Adrenal gland (tissue), 12 donors: Measurements from ENCODE around the gene OGFOD2. TPM values are rescaled to one million over a fixed set of nuclear protein-coding genes. Genes with fewer than 3 reads are reported as not detected.

ENCODE experiments used
- DNase-seq, 7 donors: peaks; one replicate each; pipeline ENCODE4 v3.0.0-alpha.2; 2019 to 2020
- H3K27ac ChIP-seq, 5 donors: fragments of 200-600 bp; sonication (generic) in 4 of 5; 1 replicate in 3 of 5; 2 replicates in 2 of 5; pipeline versions ENCODE4 v1.5.1 to v1.8.0; 2016 to 2020; ENCODE audit warnings: mild to moderate bottlenecking in 1 of 5
- H3K27me3 ChIP-seq: fragments of 200-600 bp; 2 replicates; pipeline ENCODE4 v1.8.0; 2021
- H3K36me3 ChIP-seq, 2 donors: fragments of 200-600 bp; replicated peaks in 1 of 2; 1 replicate in 1 of 2; 2 replicates in 1 of 2; pipeline versions ENCODE4 v1.5.1 to v1.8.0; 2018 to 2022
- H3K4me1 ChIP-seq, 2 donors: fragments of 200-600 bp; replicated peaks in 1 of 2; 1 replicate in 1 of 2; 2 replicates in 1 of 2; pipeline versions ENCODE4 v1.5.1 to v1.8.0; 2018 to 2021
- H3K4me3 ChIP-seq, 4 donors: fragments of 200-600 bp; sonication (generic) in 3 of 4; one replicate each; pipeline ENCODE4 v1.5.1; 2016 to 2018
- H3K9me3 ChIP-seq, 3 donors: fragments of 200-600 bp; sonication (generic) in 1 of 3; replicated peaks in 1 of 3; 1 replicate in 2 of 3; 2 replicates in 1 of 3; pipeline versions ENCODE4 v1.5.1 to v1.8.0; 2016 to 2021
- CTCF ChIP-seq, 6 experiments: fragments of 450-650 bp in 4 of 6; fragments of 200-600 bp in 2 of 6; sonication (generic) in 1 of 6; IDR thresholded peaks; 1 replicate in 5 of 6; 2 replicates in 1 of 6; pipeline versions ENCODE4 v1.5.1 to v1.8.0; 2016 to 2021; ENCODE audit warnings: antibody characterized with exemption in 6 of 6, mild to moderate bottlenecking in 2 of 6, moderate library complexity in 1 of 6
- POLR2A ChIP-seq, 2 donors: fragments of 450-650 bp; IDR thresholded peaks; one replicate each; pipeline ENCODE4 v1.6.1; 2017; ENCODE audit warnings: antibody characterized with exemption in 2 of 2, mild to moderate bottlenecking in 2 of 2, moderate library complexity in 1 of 2
- intact Hi-C, 2 donors: fragments of 100-400 bp; cut with DNase I; formaldehyde crosslinking; loops; one replicate each; pipeline versions ENCODE4 v1.14.1 to v1.15.0; 2022 to 2023
- microRNA-seq, 3 donors: library from miRNA; unstranded; fragments of <30 nt; microRNA quantifications; one replicate each; pipeline ENCODE4, GENCODE V29; 2017 to 2020
- polyA plus RNA-seq, 3 donors: library from polyadenylated mRNA; stranded (reverse); fragments of 200-250 nt in 2 of 3; fragments of 350-450 nt in 1 of 3; fragmentation: Illumina TruSeq in 1 of 3; extraction: RNeasy Lipid Tissue Mini Kit (QIAGEN cat#74804) in 1 of 3; gene quantifications; one replicate each; pipeline ENCODE4 v1.2.3, GENCODE V29; 2013 to 2014
- small RNA-seq, 2 donors: library from RNA; depleted of rRNA; stranded (forward); fragments of <200 nt; gene quantifications; one replicate each; pipeline ENCODE3, GENCODE V24; 2016
- total RNA-seq, 9 donors: library from RNA; depleted of rRNA in 4 of 9; stranded (reverse); fragments of >200 nt in 4 of 9; fragments of 120-200 nt in 1 of 9; fragmentation: NEBNext Ultra II Directional in 1 of 9; extraction: Animal tissue kit (Norgen Biotek cat#: 25700) in 1 of 9; gene quantifications; one replicate each; pipeline versions ENCODE4 v1.1.0 to v1.2.4, GENCODE V29; 2013 to 2023
- donor health status: healthy with polysubstance abuse.
- donor health status: Bipolar disorder and iron deficiency.
- donor health status: DM: yes; HTN: yes; CAD: no.
- donor health status: DM: no; HTN: no; CAD: no.
- donor health status: DM: no; HTN: no; CAD: no.
- donor health status: DM: yes; HTN: yes; CAD: no.

Gene OGFOD2
- total and polyA plus RNA-seq, 12 donors, result 6.2 to 44.8 (median 20.3) TPM

DNA sequence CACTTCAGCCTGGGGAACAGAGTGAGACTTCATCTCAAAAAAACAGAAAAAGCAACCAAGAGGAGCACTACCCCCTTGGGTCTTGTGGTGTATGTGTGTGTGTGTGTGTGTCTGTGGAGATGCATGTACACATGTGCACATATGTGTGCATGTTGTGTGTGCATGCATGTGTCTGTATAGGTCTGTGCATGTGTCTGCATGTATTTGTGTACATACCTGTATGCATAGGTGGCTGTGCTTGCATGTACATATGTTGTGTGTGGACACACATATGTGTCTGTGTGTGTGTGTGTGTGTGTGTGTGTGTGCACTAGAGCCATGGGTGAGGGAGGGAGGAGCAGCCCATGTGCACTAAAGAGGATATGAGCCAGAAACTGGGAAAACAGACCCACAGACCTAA is 54.5 kb downstream of the OGFOD2 start:
- H3K27ac ChIP-seq, result no peak overlapping the region
- intact Hi-C loops, result no loop called here
- H3K4me3 ChIP-seq, result no peak overlapping the region
- no peak for TF ChIP-seq POLR2A (IDR thresholded peaks at IDR 0.05)
- no peak for TF ChIP-seq CTCF (IDR thresholded peaks at IDR 0.05)
- no peaks in the 10 kb centered on the region for H3K9me3 ChIP-seq
- peaks cover 0 to 27% of the 10 kb centered on the region in 2 donors for H3K36me3 ChIP-seq
- peaks cover 0 to 6% of the 10 kb centered on the region in 2 donors for H3K4me1 ChIP-seq
- no peak for DNase-seq
- H3K27me3 ChIP-seq, result no peaks in the 10 kb centered on the region

Small RNA genes lying within 50 kb of the gene (microRNA-seq; reads per million reads assigned to microRNA genes)
- gene MIR4304, result 0 reads per million in 3 donors

Small RNA genes lying within 50 kb of the gene (small RNA-seq; reads per million reads assigned to genes)
- gene ARL6IP4, result 0 reads per million in 2 donors
- gene MIR4304, result 0 reads per million in 2 donors

Other genes with a start within 250 kb of the OGFOD2 start
- under 1 TPM in 7 of 9 donors, not detected in 2; 0.07 to 0.34 (median 0.14) TPM for gene HCAR1, start 244.4 kb upstream of the OGFOD2 start, total RNA-seq
- gene HCAR1, start 244.4 kb upstream of the OGFOD2 start, polyA plus RNA-seq, result under 1 TPM; 0.08 to 0.30 (median 0.09) TPM
- 10 to 100 TPM; 16.5 to 50.4 (median 32.1) TPM for gene DENR, start 222.4 kb upstream of the OGFOD2 start, total RNA-seq
- 10 to 100 TPM; 13.3 to 52.6 (median 21.9) TPM for gene DENR, start 222.4 kb upstream of the OGFOD2 start, polyA plus RNA-seq
- under 1 TPM; 0.14 to 0.98 (median 0.42) TPM for gene CCDC62, start 200.7 kb upstream of the OGFOD2 start, total RNA-seq
- under 1 TPM; 0.09 to 0.17 (median 0.16) TPM for gene CCDC62, start 200.7 kb upstream of the OGFOD2 start, polyA plus RNA-seq
- gene HIP1R, start 139.8 kb upstream of the OGFOD2 start, total RNA-seq, result 100 to 1,000 TPM in 1 of 9 donors, 10 to 100 TPM in 8; 32.2 to 107 (median 40.0) TPM
- gene HIP1R, start 139.8 kb upstream of the OGFOD2 start, polyA plus RNA-seq, result 10 to 100 TPM; 21.6 to 70.9 (median 57.5) TPM
- gene VPS37B, start 79.1 kb upstream of the OGFOD2 start, total RNA-seq, result 10 to 100 TPM; 21.8 to 46.1 (median 29.1) TPM
- gene VPS37B, start 79.1 kb upstream of the OGFOD2 start, polyA plus RNA-seq, result 10 to 100 TPM; 11.0 to 52.4 (median 25.7) TPM
- gene ABCB9, start 8.8 kb upstream of the OGFOD2 start, total RNA-seq, result 1 to 10 TPM; 3.6 to 10.0 (median 6.6) TPM
- 1 to 10 TPM; 2.0 to 7.5 (median 3.0) TPM for gene ABCB9, start 8.8 kb upstream of the OGFOD2 start, polyA plus RNA-seq
- 100 to 1,000 TPM; 192 to 384 (median 285) TPM for gene ARL6IP4, start 5.4 kb downstream of the OGFOD2 start, total RNA-seq
- gene ARL6IP4, start 5.4 kb downstream of the OGFOD2 start, polyA plus RNA-seq, result 100 to 1,000 TPM; 198 to 709 (median 531) TPM
- 10 to 100 TPM in 8 of 9 donors, 1 to 10 TPM in 1; 3.7 to 57.4 (median 25.6) TPM for gene PITPNM2, start 175.8 kb downstream of the OGFOD2 start, total RNA-seq
- gene PITPNM2, start 175.8 kb downstream of the OGFOD2 start, polyA plus RNA-seq, result 10 to 100 TPM; 13.2 to 33.9 (median 18.3) TPM